ENCODE data around the gene NPPB.
"Not testable (repeated sequence)": the region's sequence is repeated elsewhere in the genome, so short reads cannot be mapped to it uniquely, and the experiment has no call there.

Gene NPPB

DNA sequence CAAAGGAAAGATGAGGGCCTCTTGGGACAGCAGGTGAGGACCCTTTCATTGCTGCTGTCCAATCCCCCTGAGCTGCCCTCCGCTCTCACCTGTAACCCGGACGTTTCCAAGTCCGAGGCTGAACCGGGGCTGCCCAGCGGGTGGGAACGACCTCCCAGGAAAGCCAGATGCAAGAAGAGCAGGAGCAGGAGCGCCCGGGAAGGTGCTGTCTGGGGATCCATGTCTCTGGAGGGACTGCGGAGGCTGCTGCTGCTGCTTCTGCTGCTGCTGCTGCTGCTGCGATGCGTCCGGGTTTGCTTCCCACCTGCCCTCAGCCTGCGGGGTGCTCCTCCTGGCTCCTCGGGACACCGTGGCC, at the start of gene NPPB:
TSS of gene NPPB (minus strand) at position 333 of the 355 bp plus-strand sequence. CDS start at position 221, 112 bp downstream.
- no peak for DNase-seq

DNA sequence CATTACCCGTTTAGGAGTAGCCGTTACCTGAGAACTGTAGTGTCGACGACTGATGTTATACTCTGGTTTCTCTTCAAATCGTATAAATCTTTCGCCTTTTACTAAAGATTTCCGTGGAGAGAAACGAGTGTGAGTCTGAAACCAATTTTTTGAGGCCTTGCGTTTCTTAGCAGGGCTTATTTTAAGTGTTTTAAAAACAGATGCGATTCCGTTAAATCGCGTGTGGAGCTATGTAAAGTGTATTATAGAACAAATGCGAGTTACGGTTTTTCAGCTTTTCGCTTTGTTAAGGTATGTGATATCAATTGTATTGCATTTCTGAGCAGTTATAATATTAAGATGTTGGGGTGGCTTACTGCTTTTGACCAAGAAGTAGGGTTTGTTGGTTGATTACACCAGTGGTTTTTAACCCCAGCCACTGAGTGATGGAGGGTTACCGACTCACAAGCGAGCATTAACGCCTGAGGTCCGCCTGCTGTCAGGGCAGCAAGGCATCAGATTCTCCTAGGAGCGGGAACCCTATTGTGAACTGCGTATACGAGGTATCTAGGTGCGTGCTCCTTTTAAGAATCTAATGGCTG, 49.4 kb upstream of the NPPB start:
- DNase-seq: peak; percentile 97

DNA sequence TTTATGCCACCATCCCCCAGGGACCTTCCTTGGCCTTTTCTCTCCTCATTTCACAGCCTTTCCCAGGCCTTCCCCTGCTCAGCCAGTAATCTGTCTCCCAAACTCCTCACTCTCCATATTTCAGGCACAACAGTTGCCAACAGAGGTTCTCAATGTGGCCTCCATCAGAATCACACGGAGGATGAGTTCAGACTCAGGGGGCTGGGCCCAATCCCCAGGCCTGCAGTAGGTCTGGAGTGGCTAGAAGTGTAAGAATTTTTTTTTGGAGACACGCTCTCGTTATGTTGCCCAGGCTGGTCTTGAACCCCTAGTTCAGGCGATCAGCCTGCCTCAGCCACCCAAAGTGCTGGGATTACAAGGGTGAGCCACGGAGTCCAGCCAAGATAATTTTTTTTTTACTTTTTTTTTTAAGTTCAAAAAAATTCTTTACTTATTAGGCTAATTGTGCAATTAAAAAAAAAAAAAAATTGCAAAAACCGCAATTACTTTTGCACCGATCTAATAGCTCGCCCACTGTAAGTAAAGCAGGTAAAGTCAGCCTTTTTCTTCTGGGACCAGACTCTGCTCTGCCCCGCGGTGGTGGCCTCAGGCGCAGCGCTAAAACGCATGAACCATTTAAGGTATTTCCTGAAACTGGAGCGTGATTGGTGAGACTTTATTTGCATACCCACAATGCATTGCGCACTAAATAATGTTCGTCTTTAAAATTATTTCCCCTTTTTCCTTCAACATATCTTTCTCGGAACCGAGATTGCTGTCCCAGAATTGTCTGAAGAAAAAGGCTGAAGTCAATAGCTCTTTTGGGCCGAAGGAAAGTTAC, 48.7 kb upstream of the NPPB start:
- peak; percentile 96 for DNase-seq

DNA sequence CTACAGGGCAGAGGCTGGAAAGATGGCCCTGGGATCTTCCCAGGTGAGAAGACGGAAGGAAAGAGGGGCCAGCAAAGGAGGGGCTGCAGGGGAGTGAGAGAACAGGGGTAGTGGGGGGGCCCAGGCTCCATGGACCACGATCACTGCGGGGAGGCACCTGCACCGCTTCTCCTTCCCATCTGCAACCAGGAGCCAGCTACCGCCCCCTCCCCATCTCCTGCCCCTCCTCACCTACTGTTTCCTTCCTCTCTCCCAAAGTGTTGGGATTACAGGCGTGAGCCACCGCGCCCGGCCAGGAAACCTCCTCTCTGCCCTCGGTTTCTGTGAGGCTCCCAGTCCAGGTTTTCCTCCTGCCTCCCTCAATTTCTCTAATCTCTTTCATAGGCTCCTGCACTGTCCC, 48.1 kb upstream of the NPPB start:
- no peak for DNase-seq

DNA sequence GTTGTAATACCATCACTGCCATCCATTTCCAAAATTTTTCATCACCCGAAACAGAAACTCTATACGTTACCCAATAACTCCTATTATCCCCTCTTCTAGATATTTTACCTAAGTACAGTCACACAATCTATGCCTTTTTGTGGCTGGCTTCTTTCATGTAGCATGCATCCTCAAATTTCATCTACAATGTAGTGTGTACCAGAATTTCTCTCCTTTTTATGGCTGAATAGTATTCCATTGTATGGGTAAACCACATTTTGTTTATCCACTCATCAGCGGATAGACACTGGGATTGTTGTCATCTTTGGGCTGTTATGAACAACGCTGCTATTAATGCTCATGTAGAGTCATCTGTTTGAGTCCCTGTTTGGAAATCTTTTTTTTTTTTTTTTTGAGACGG, 46.2 kb upstream of the NPPB start:
- no peak for DNase-seq

DNA sequence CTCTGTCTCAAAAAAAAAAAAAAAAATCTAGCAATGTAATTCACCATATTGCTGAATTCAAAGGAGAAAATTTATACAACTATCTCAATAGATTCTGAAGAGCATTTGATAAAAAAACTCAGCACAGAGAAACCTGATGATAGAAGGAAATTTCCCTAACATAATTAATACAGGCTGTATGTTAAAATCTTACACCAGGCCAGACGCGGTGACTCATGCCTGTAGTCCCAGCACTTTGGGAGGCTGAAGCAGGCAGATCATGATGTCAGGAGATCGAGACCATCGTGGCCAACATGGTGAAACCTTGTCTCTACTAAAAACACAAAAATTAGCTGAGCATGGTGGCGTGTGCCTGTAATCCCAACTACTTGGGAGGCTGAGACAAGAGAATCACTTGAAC, 45.4 kb upstream of the NPPB start:
- DNase-seq: not testable (repeated sequence)

DNA sequence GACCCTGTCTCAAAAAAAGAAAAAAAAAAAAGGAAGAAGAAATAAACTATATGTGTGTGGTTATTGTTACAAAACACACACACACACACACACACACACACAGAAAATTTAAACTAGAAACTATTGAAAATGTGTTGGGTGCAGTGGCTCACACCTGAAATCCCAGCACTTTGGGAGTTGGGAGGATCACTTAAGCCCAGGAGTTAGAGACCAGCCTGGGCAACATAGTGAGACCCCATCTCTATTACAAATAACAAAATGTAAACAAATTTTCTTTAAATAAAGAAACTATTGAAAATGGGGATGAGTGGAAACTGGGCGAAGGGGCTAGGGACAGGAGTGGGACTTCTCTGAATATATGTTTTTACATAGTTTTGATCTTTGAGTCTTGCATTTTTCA, 44.5 kb upstream of the NPPB start:
- DNase-seq: no peak

DNA sequence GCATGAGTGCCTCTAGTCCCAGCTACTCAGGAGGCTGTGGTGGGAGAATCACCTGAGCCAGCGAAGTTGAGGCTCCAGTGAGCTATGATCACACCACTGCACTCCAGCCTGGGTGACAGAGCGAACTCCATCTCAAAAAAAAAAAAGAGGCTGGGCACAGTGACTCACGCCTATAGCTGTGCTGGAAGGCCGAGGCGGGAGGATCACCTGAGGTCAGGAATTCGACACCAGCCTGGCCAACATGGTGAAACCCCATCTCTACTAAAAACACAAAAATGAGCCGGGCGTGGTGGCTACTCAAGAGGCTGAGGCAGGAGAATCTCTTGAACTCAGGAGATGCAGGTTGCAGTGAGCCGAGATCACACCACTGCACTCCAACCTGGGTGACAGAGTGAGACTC, 42.7 kb upstream of the NPPB start:
- DNase-seq: not testable (repeated sequence)

DNA sequence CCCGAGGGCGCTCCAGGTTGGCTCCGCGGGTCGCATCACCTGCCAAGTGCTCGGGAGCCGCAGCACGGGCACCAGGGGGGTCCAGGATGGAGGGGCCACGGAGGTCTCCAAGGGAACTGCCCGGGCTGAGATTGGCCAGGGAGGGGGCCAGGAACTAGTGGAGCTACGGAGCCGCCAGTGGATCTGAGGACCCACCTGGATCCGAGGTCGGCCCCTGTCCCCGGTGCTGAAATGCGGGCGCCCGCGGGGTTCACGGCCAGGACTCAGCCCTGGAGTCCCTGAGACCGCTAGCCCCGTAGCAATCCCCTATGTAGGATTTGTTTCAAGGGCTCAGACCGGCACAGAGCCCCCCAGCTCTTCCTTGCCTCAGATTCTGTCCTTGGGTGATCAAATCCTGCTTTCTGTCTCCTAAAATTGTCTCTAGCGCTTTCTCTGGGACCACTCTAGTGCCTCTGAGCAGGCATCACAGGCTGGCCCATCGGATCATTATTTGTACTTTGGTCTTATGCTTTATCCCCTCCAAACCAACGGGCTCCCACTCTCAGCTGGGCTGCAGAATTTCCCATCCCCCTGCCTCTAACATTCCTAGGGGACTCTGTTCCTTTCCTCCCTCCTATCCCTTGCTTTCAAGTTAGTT, 40.2 kb upstream of the NPPB start:
- no peak for DNase-seq

DNA sequence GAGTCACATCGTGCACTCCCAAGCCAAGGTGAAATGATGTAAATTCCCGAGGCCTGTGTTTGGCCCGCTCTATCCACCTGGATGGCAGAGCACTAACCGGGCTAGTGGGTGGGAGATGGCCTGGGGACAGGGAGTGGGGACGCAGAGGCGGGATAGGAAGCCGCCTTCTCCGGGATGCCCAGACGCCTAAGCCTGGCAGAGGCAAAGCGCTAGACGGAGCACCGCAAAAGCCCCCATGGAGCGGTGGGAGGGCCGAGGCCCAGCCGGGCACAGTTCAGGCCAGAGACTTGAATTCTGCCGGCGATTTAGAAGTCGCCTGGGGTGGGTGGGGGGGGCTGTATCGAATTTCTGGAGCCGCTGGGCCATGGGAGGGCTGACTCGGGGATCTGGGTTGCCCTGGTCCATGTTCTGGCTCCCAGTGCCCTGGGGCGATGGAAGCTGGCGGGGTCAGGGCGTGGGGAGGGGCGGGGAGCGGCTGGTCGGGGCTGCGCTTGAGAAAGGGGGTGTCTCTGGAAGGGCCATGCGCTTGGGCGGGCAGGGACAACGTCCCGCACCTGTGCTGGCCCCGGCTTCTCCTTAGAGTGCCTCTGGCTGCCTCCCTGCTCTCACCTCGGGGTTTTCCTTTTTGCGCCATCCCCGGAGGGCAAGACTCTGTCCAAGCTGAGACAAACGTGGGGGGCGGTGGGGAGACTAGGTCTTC, 39.5 kb upstream of the NPPB start:
- DNase-seq: no peak

DNA sequence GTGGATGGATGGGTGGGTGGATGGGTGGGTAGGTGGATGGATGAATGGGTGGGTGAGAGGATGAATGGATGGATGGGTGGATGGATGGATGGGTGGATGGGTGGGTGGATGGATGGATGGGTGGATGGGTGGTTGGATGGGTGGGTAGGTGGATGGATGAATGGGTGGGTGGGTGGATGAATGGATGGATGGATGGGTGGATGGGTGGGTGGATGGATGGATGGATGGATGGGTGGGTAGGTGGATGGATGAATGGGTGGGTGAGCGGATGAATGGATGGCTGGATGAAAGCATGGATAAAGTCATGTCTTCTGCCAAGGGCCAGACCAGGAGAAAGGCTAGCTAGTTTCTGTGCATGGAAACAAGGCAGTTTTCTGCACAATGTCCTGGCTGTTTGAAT, 35.8 kb upstream of the NPPB start:
- not testable (repeated sequence) for DNase-seq

DNA sequence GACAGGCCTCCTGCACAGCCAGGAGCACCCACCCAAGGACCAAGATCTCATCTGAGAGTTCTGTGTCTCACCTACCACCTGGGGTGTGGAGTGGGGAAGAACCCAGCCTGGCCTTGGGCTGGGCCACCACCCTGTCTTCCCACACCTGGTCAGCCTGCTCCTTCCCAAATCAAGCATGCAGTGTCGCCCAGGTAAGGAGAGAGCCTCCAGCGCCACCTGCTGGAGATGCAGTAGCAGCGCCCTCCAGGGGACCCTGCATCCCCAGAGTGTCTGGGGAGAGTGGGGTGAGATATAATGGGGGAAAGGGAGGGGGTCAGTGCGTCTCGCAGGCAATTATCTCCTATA, 35.1 kb upstream of the NPPB start:
- peak; percentile 68 for DNase-seq

DNA sequence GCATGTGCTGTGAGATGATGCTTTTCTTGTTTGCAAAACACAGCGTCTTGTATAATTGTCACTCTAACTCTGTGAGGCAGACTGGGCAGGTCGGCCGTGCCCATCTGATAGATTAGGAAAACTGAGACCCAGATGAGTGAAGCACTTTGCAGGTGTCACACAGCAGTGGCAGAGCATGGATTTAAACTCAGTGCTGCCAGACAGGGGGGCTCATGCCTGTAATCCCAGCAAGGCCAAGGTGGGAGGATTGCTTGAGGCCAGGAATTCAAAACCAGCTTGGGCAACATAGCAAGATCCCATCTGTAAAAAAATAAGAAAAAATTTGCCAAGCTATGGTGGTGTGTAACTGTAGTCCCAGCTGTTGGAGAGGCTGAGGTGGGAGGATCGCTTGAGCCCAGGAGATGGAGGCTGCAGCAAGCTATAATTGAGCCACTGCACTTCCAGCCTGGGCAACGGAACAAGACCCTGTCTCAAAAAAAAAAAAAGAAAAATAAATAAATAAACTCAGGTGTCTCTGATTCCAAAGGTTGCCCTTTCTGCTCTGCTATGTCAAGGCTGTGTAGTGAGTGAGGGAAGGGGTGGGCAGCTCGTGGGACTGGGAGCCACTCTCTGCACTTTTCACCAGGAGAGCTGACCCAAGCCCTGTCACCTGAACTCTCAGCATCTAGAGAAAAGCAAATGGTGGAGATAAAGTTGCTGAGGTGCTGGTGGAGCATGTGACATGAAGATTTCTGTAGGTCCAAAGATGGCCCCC, 32.9 kb upstream of the NPPB start:
- no peak for DNase-seq

DNA sequence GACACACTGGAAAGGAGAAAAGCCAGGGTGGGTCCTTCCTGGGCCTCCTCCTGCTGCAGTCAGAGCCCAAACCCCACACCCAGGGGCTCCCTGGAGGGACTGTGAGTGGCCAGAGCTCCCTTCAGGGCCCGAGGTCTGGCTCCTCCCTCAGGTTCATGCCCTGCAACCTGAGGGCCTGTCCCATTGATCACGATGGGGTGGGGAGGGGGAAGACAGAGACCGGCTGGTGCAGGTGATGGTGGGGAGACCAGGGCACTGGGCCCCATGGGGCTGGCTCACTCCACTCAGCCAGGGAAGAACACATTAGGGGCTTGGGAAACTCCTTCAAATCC, 30.1 kb upstream of the NPPB start:
- no peak for DNase-seq

DNA sequence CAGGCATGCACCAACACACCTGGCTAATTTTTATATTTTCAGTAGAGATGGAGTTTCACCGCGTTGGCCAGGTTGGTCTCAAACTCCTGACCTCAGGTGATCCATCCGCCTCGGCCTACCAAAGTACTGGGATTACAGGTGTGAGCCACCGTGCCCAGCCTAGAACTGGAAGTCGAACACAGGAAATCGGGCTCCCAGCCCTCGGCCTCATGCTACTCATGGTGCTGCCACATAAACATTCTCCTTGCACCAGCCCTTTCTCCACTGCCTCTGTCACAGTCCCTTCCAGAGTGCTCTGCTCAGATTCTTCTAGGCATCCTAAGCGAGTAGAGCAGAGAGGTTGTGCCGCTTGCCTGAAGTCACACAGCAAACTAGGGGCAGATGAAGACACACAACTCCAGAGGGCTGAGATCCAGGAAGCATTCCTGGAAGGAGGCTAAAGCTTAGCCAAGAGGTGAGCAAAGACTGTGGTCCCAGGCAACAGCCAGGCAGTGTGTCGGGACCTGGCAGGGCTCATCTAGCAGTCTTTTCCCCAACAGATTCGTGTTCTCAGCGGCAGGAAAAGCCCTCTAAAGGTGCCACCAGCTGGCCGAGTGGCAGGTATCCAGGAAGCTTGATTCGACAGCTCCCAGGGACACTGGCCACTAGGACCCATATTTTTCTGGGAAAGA, 29.6 kb upstream of the NPPB start:
- no peak for DNase-seq

DNA sequence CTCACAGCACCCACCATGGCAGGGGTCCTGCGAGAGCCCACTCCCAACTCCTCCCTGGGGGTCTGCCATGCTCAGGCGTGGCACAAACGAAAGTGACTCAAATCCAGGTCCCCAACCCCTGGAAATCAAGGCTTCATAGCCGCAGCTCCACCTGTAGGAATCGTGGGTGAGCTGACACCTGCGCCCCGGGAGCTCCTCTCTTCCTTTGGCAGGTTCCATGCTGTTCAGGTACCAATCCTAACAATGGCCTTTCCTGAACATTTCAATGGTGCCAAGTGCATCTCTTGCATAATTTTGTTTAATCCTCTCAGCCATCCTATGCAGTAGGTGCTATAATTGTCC, 28.9 kb upstream of the NPPB start:
- DNase-seq: no peak

DNA sequence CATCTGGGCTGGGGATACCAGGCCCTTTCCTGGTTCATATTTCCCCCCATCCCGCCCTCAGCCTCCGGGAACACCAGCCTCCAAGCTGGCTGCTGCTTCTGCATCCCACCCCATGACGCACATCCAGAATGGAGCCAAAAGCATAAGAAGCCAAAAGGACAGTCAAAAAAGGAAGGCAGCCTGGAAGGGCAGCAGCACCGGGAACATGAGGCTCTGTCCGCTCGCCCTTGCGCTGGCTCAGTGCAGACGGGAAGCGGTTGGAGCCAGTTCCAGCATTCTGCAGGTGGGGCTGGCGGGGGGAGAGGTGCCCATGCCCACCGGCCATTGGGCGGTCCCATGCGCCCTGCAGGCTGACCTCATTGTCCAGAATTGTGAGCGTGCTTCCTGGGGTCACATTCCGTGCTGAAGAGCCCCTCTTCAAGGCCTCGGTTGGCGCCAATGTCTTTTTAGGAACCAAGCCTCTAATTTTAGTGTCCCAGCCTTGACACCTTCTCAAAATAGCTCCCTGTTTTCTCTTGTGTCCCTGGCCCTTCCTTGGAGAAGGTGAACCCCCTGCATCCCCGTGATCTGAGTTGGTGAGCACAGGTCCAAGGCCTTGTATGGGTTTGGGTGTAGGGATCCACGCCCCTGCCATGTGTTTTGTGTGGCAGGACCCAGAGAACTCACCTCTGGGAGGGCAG, 28.4 kb upstream of the NPPB start:
- DNase-seq: no peak

DNA sequence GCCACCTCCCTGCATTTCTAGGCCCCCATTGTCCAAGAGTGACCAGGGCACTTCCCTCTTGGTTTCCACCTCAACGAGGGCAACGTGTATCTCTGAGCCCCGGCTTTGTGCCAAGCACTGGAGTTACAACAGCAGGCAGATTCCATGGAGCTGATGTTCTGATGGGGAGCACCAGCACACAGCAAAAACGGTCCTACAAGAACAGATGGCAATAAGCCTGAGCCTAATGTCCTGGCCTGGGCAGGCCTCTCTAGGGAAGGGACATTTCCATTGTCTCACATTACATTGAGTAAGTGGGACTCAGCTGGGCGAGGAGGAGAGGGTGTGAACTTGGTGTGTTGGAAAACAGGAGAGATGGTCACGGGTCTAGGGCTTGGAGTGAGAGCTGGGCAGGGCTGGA, 27.2 kb upstream of the NPPB start:
- DNase-seq: no peak

DNA sequence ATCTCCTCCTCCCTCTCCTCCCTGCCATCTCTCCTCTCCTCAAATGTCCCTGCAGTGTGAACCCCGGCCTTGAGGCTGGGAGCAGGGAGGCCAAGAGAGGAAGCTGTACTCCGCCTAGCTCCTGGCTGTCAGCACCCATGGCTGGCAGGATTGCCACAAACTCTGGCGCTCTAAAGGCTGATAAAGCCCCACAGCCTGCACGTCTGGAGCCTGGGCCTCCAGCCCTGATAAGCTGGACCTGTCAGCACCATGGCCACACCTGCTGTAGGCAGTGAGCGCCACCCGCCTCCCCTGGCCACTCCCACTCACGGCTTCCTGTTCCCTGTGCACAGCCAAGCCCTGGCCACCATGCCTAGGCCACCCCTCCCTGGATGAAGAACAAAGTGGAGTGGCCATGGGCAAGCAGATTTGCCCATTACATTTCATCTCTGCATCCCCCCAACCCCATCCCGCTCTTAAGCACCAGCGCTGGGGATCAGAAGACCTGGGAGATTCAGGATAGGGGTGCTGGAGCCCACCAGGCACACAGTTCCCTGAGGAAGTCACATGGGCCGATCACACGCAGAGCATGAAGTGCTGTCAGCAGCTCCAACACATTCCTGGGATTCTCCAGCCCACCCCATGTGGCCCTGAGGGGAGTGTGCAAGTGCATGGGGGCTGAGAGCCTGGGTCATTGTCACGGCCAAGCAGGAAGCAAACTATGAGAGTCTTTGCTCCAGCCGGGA, 24.2 kb upstream of the NPPB start:
- no peak for DNase-seq

DNA sequence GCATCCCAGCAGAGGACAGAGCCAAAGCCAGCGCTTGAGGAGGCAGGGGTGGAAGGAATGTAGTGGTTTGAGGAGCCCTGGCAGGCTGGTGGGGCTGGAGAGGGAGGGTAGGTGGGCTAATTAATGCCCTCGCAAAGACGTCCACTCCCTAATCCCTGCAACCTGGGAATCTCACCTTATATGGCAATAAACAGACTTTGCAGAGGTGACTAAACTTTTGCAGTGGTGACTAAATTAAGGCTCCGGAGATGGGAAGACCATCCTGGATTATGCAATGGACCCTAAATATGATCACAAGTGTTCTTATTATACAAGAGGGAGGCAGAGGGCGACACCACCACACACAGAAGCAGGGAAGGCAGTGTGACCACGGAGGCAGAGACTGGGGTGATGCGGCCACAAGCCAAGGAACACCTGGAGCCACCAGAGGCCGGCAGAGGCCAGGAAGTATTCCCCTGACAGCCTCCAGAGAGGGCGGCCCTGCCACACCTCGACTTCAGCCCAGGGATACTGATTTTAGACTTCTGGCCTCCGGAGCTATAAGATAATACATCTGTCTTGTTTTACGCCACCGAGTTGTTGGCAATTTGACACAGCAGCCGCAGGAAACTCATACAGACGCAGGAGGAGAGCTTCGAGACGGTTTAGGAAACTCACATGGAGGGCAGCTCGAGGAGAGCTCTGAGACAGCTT, 23.1 kb upstream of the NPPB start:
- no peak for DNase-seq
